NOMO-1 treated with DMSO at 0.1 percent for 48 hours (cell line): ENCODE results near the gene CAV3.
"Not testable (repeated sequence)": the region's sequence is repeated elsewhere in the genome, so short reads cannot be mapped to it uniquely, and the experiment has no call there.

Experiments used
- DNase-seq: peaks from one replicate; lab custom pipeline; 2025; ENCODE audit not compliant: unreplicated experiment; lab: John Stamatoyannopoulos, UW

CAV3 gene

GRCh38 chr3:8733332-8734094, at the start of gene CAV3:
CAV3 (plus strand) TSS chr3:8733802; CDS start chr3:8733877, 75 bp downstream.
- DNase-seq, result no peak

GRCh38 chr3:8684992-8685391, 48.6 kb upstream of the CAV3 start:
- DNase-seq, result not testable (repeated sequence)

GRCh38 chr3:8691295-8691694, 42.3 kb upstream of the CAV3 start:
- DNase-seq, result not testable (repeated sequence)

GRCh38 chr3:8702560-8702959, 31.0 kb upstream of the CAV3 start:
- no peak for DNase-seq

GRCh38 chr3:8705575-8705974, 28.0 kb upstream of the CAV3 start:
- DNase-seq, result no peak

GRCh38 chr3:8709287-8709686, 24.3 kb upstream of the CAV3 start:
- DNase-seq, result no peak

- no peak for DNase-seq
Measured at GRCh38 chr3:8709801-8710507, 23.6 kb upstream of the CAV3 start.

GRCh38 chr3:8712045-8712907, 21.3 kb upstream of the CAV3 start:
- peak; percentile 14 for DNase-seq

- no peak for DNase-seq
Measured at GRCh38 chr3:8712908-8713255, 20.7 kb upstream of the CAV3 start.

- no peak for DNase-seq
Measured at GRCh38 chr3:8713901-8714759, 19.5 kb upstream of the CAV3 start.

- DNase-seq, result not testable (repeated sequence)
Measured at GRCh38 chr3:8715757-8716156, 17.8 kb upstream of the CAV3 start.

- no peak for DNase-seq
Measured at GRCh38 chr3:8722808-8723207, 10.8 kb upstream of the CAV3 start.

- DNase-seq, result no peak
Measured at GRCh38 chr3:8723612-8724011, 10.0 kb upstream of the CAV3 start.

- no peak for DNase-seq
Measured at GRCh38 chr3:8724108-8724752, 9.4 kb upstream of the CAV3 start.

GRCh38 chr3:8727605-8728512, 5.7 kb upstream of the CAV3 start:
- no peak for DNase-seq

- no peak for DNase-seq
Measured at GRCh38 chr3:8729479-8729878, 4.1 kb upstream of the CAV3 start.

GRCh38 chr3:8730656-8731055, 2.9 kb upstream of the CAV3 start:
- DNase-seq, result no peak

GRCh38 chr3:8732413-8732812, 1.2 kb upstream of the CAV3 start:
- no peak for DNase-seq
